Large intestine (tissue), 3 donors: ENCODE results near the gene KCNIP2. TPM values are rescaled to one million over a fixed set of nuclear protein-coding genes. Genes with fewer than 3 reads are reported as not detected.
"Not testable (repeated sequence)": the region's sequence is repeated elsewhere in the genome, so short reads cannot be mapped to it uniquely, and the experiment has no call there.

Experiments
- DNase-seq, 2 donors: peaks; one replicate each; pipeline versions ENCODE4 v3.0.0 to v3.0.0-alpha.2; 2013
- H3K27ac ChIP-seq: one replicate; pipeline ENCODE4 v1.5.1; 2013; ENCODE audit warnings: low read length
- H3K27me3 ChIP-seq: 2 replicates; pipeline ENCODE4 v1.6.1; 2013; ENCODE audit warnings: low read length; ENCODE audit not compliant: control insufficient read depth, insufficient read depth
- H3K36me3 ChIP-seq: 2 replicates; pipeline ENCODE4 v1.6.1; 2013; ENCODE audit warnings: low read length; ENCODE audit not compliant: control insufficient read depth, insufficient read depth
- H3K4me1 ChIP-seq: one replicate; pipeline ENCODE4 v1.6.1; 2013; ENCODE audit warnings: low read length; ENCODE audit not compliant: control insufficient read depth, insufficient read depth
- H3K4me3 ChIP-seq: one replicate; pipeline ENCODE4 v1.5.1; 2013; ENCODE audit warnings: low read length
- H3K9me3 ChIP-seq: one replicate; pipeline ENCODE4 v1.6.1; 2013; ENCODE audit warnings: mild to moderate bottlenecking, low read depth, low read length, moderate library complexity; ENCODE audit not compliant: control insufficient read depth
- WGBS: methylation state at CpG from one replicate; pipeline ENCODE4 v1.1.5; 2013; ENCODE audit warnings: low lambda C conversion rate; ENCODE audit not compliant: insufficient coverage; 5-methylcytosine and 5-hydroxymethylcytosine counted together
- polyA plus RNA-seq: library from polyadenylated mRNA; unstranded; fragments of 120-200 nt; gene quantifications from one replicate; pipeline ENCODE4 v1.2.1, GENCODE V29; 2013

The KCNIP2 gene
- polyA plus RNA-seq, 1 donor: 21.2 TPM

- H3K4me1 ChIP-seq: peaks cover 12% of the 10 kb centered on the region
- no peak for DNase-seq
- peaks cover 45% of the 10 kb centered on the region for H3K36me3 ChIP-seq
- no peaks in the 10 kb centered on the region for H3K9me3 ChIP-seq
- 86% methylated on average over 1 of the region's 4 CpGs for WGBS
- no peaks in the 10 kb centered on the region for H3K27me3 ChIP-seq
- H3K4me3 ChIP-seq: no peak overlapping the region
- H3K27ac ChIP-seq: no peak overlapping the region
Measured at GRCh38 chr10:101812606-101813005, 31.0 kb downstream of the KCNIP2 start.

GRCh38 chr10:101807158-101807557 is 36.4 kb downstream of the KCNIP2 start:
- H3K4me1 ChIP-seq: no peaks in the 10 kb centered on the region
- H3K4me3 ChIP-seq: no peak overlapping the region
- no peaks in the 10 kb centered on the region for H3K27me3 ChIP-seq
- DNase-seq: no peak
- no peaks in the 10 kb centered on the region for H3K9me3 ChIP-seq
- WGBS: no CpG with 5 or more reads among the region's 1 CpG
- H3K36me3 ChIP-seq: peaks cover 81% of the 10 kb centered on the region
- no peak overlapping the region for H3K27ac ChIP-seq

- no peaks in the 10 kb centered on the region for H3K27me3 ChIP-seq
- no peak overlapping the region for H3K4me3 ChIP-seq
- 71% methylated on average over 1 of the region's 4 CpGs for WGBS
- H3K36me3 ChIP-seq: peaks cover 83% of the 10 kb centered on the region
- no peak for DNase-seq
- no peak overlapping the region for H3K27ac ChIP-seq
- H3K4me1 ChIP-seq: no peaks in the 10 kb centered on the region
- no peaks in the 10 kb centered on the region for H3K9me3 ChIP-seq
Measured at GRCh38 chr10:101803511-101803910, 40.1 kb downstream of the KCNIP2 start.

- Histone ChIP-seq H3K4me3 (no peak overlapping the region), H3K27ac (no peak overlapping the region), H3K9me3 (no peaks in the 10 kb centered on the region), H3K4me1 (no peaks in the 10 kb centered on the region), H3K27me3 (no peaks in the 10 kb centered on the region), H3K36me3 (peaks cover 90% of the 10 kb centered on the region)
- no peak for DNase-seq
- 100% methylated on average over 3 of the region's 4 CpGs for WGBS
Measured at GRCh38 chr10:101797403-101798059, 46.1 kb downstream of the KCNIP2 start.

- H3K36me3 ChIP-seq: peaks cover 82% of the 10 kb centered on the region
Measured at GRCh38 chr10:101793526-101793925, 50.1 kb downstream of the KCNIP2 start.

GRCh38 chr10:101789686-101790085 is 53.9 kb downstream of the KCNIP2 start:
- no peak overlapping the region for H3K27ac ChIP-seq
- H3K27me3 ChIP-seq: no peaks in the 10 kb centered on the region
- no peak for DNase-seq
- no peaks in the 10 kb centered on the region for H3K4me1 ChIP-seq
- H3K36me3 ChIP-seq: peaks cover 77% of the 10 kb centered on the region
- no peak overlapping the region for H3K4me3 ChIP-seq
- WGBS: no CpG with 5 or more reads among the region's 7 CpGs
- H3K9me3 ChIP-seq: no peaks in the 10 kb centered on the region

More at GRCh38 chr10:101793526-101793925, 50.1 kb downstream of the KCNIP2 start:
- Histone ChIP-seq H3K9me3 (no peaks in the 10 kb centered on the region), H3K27ac (no peak overlapping the region), H3K4me1 (no peaks in the 10 kb centered on the region), H3K4me3 (no peak overlapping the region), H3K27me3 (no peaks in the 10 kb centered on the region)
- DNase-seq: no peak
- WGBS: 95% methylated on average over 4 of the region's 12 CpGs

- not testable (repeated sequence) for H3K9me3 ChIP-seq, H3K4me1 ChIP-seq
- peaks cover 74% of the 10 kb centered on the region for H3K36me3 ChIP-seq
Measured at GRCh38 chr10:101789231-101789630, 54.4 kb downstream of the KCNIP2 start.

GRCh38 chr10:101785801-101786200 is 57.8 kb downstream of the KCNIP2 start:
- H3K9me3 ChIP-seq: no peaks in the 10 kb centered on the region
- no peak overlapping the region for H3K27ac ChIP-seq
- no peak overlapping the region for H3K4me3 ChIP-seq
- peaks cover 46% of the 10 kb centered on the region for H3K36me3 ChIP-seq
- no peaks in the 10 kb centered on the region for H3K27me3 ChIP-seq
- no CpG with 5 or more reads among the region's 2 CpGs for WGBS
- H3K4me1 ChIP-seq: peaks cover 10% of the 10 kb centered on the region
- no peak for DNase-seq

More at GRCh38 chr10:101789231-101789630, 54.4 kb downstream of the KCNIP2 start:
- H3K4me3 ChIP-seq, H3K27ac ChIP-seq, DNase-seq, H3K27me3 ChIP-seq: not testable (repeated sequence)
- WGBS: 67% methylated on average over 1 of the region's 9 CpGs

- peaks cover 18% of the 10 kb centered on the region for H3K4me1 ChIP-seq
- DNase-seq: no peak
- H3K4me3 ChIP-seq: no peak overlapping the region
- H3K27ac ChIP-seq: no peak overlapping the region
- peaks cover 37% of the 10 kb centered on the region for H3K36me3 ChIP-seq
- H3K27me3 ChIP-seq: peaks cover 8% of the 10 kb centered on the region
- 100% methylated on average over 1 of the region's 2 CpGs for WGBS
- peaks cover under 1% of the 10 kb centered on the region for H3K9me3 ChIP-seq
Measured at GRCh38 chr10:101784558-101784957, 59.0 kb downstream of the KCNIP2 start.

GRCh38 chr10:101783736-101784118 is 59.9 kb downstream of the KCNIP2 start:
- Histone ChIP-seq H3K27me3 (peaks cover 17% of the 10 kb centered on the region), H3K27ac (peak overlapping the region; percentile 21), H3K4me1 (peaks cover 26% of the 10 kb centered on the region), H3K9me3 (peaks cover 7% of the 10 kb centered on the region), H3K36me3 (peaks cover 30% of the 10 kb centered on the region), H3K4me3 (peak overlapping the region; percentile 92)
- no peak for DNase-seq
- WGBS: 0% methylated on average over 1 of the region's 10 CpGs
